Bronchial epithelial cell (primary cell): ENCODE data around the gene TEPSIN. TPM values are rescaled to one million over a fixed set of nuclear protein-coding genes. Genes with fewer than 3 reads are reported as not detected.

Experiments
- DNase-seq: peaks from one replicate; pipeline ENCODE4 v3.0.0-alpha.2; 2010; ENCODE audit warnings: low read depth
- FAIRE-seq: peaks from 2 replicates; lab custom pipeline; 2011; peaks lifted over from hg19 to GRCh38; lab: Jason Lieb, UNC
- H3K27me3 ChIP-seq: 2 replicates; pipeline ENCODE4 v1.5.1; 2011; ENCODE audit warnings: low read length; ENCODE audit not compliant: control insufficient read depth, insufficient read depth
- H3K36me3 ChIP-seq: 2 replicates; pipeline ENCODE4 v1.5.1; 2011; ENCODE audit warnings: low read length; ENCODE audit not compliant: control insufficient read depth, insufficient read depth
- H3K4me3 ChIP-seq: 2 replicates; pipeline ENCODE4 v1.5.1; 2011; ENCODE audit warnings: mild to moderate bottlenecking, low read depth, low read length, control low read depth
- total RNA-seq: library from RNA; depleted of rRNA; stranded (reverse); fragments of >200 nt; gene quantifications from 2 replicates; pipeline ENCODE4 v1.2.1, GENCODE V29; 2014
- TF ChIP-seq, protein P1 (sequence below): IDR thresholded peaks from 2 replicates; pipeline ENCODE4 v1.5.1; 2011; ENCODE audit warnings: mild to moderate bottlenecking, moderate library complexity, low read length, control low read depth, inconsistent platforms; ENCODE audit not compliant: insufficient read depth, severe bottlenecking

TEPSIN gene
- total RNA-seq, 1 donor from 2014 or later = 5.8 TPM

DNA sequence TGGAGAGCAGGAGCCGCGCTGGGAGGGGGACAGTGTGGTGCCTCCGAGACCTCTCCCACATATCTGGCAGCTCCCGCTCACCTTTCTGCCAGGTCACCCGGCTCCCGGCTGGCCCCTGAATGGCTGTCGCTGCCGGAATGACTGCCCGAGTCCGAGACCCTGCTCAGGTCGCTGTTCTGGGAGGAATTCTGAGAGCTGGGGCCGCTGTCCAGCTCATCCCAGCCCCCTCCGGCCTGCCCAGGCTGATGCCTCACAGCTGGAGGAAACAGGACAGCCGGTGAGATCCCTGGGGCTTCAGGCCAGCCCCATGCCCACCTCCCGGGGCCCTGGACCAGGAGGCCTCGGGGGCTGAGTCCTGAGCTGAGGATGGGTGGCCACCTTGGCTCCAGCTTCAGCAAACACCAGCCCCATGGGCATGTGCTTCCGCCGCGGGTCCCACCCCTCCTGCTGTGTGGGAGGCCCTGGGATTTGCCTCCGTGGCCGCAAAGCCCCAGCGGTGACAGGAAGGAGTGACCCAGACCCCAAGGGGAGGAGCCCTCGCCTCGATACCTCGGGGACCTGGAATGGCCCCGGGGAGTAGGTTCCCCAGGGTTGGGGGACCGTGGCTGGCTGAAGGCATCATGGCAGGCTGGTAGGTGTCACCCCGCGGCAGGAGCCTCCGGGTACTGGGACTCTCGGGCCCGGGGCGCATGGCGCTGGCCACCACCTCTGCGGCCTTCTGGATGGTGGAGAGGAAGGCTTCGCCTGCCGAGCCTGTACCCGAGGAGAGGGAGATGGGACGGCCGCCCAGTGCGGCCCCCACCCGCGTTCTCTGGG, 6.9 kb downstream of the TEPSIN start:
- TF ChIP-seq, protein P1, sequence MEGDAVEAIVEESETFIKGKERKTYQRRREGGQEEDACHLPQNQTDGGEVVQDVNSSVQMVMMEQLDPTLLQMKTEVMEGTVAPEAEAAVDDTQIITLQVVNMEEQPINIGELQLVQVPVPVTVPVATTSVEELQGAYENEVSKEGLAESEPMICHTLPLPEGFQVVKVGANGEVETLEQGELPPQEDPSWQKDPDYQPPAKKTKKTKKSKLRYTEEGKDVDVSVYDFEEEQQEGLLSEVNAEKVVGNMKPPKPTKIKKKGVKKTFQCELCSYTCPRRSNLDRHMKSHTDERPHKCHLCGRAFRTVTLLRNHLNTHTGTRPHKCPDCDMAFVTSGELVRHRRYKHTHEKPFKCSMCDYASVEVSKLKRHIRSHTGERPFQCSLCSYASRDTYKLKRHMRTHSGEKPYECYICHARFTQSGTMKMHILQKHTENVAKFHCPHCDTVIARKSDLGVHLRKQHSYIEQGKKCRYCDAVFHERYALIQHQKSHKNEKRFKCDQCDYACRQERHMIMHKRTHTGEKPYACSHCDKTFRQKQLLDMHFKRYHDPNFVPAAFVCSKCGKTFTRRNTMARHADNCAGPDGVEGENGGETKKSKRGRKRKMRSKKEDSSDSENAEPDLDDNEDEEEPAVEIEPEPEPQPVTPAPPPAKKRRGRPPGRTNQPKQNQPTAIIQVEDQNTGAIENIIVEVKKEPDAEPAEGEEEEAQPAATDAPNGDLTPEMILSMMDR = no peak
- no peak for FAIRE-seq
- H3K36me3 ChIP-seq = peaks cover 20% of the 10 kb centered on the region

DNA sequence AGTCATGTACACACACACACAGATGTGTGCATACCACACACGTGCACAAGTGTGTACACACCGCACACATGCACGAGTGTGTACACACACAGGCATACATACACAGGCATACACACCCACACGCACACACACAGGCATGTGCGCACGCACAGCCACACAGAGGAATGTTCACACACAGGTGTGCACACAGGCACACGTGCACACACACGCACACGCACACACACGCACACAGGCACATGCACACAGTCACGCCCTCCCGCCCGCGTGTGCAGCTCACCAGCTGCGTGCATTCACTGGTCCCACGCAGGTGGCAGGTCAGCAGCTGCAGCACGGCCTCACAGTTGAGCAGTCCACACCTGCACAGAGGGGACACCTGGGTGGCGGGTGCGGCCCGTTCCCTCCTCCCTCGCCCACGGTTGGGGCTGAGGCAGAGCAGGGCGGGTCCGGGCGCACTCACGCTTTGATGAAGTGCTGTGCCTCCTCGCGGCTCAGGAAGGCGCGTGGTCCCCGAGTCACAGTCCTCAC, 7.7 kb downstream of the TEPSIN start:
- FAIRE-seq = peak; percentile 99
- DNase-seq = no peak
- TF ChIP-seq, protein P1 = no peak
- Histone ChIP-seq H3K36me3 (peaks cover 19% of the 10 kb centered on the region), H3K4me3 (no peak overlapping the region), H3K27me3 (no peaks in the 10 kb centered on the region)

More for the DNA sequence above, 6.9 kb downstream of the TEPSIN start:
- DNase-seq = no peak
- no peaks in the 10 kb centered on the region for H3K27me3 ChIP-seq
- no peak overlapping the region for H3K4me3 ChIP-seq

DNA sequence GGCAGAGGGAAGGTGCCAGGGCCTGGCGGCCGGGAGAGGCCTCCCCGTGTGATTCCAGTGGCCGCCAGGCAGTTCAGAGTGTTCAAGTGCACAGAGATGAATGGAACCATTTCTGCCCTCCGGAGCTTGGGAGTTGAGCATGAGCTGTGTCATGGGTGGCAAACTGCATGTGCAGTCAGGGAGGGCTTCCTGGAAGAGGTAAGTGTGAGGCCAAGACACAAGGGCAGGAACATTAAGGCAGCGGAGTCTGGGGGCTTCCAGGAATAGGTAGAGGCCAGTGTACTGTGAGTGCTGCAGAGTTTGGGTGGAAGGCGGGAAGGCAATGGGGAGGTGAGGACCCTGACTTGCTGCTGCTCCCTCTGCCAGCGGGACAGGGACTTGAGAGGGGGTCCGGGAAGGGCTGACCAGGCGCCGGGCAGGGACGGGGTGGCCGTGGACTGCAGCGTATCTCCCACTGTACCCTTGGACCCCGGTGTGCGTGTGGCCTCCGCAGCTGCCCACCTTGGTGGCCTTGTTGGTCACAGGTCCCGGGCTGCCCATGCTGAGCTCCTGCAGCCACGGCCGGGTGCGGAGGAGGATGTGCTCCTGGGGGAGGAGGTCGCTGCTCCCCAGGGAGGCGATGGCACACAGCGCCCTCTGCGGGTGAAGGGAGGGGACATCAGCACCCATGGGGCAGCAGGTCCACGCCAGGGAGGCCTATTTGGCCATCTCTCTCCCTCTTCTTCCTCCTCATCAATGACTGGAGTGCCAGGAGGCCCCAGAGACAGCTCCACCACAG, 8.6 kb downstream of the TEPSIN start:
- FAIRE-seq = no peak

DNA sequence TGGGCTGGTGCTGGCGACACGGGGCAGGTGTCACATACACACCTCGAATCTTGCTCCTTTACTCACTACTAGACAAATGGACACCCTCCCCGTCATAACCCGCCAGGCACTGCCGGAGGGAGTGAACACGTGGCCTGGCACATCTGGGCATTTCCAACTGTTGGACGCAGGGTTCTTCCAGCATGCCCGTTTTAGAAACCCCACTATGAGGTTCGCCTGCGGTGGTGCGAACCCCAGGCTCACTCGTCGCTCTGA, 9.3 kb downstream of the TEPSIN start:
- peaks cover 16% of the 10 kb centered on the region for H3K36me3 ChIP-seq
- H3K27me3 ChIP-seq = no peaks in the 10 kb centered on the region
- FAIRE-seq (no peak), DNase-seq (no peak)
- TF ChIP-seq, protein P1 = no peak
- no peak overlapping the region for H3K4me3 ChIP-seq

More for the DNA sequence above, 8.6 kb downstream of the TEPSIN start:
- H3K27me3 ChIP-seq = no peaks in the 10 kb centered on the region
- DNase-seq = no peak
- TF ChIP-seq, protein P1 = peak; percentile 41
- peaks cover 16% of the 10 kb centered on the region for H3K36me3 ChIP-seq
- no peak overlapping the region for H3K4me3 ChIP-seq

DNA sequence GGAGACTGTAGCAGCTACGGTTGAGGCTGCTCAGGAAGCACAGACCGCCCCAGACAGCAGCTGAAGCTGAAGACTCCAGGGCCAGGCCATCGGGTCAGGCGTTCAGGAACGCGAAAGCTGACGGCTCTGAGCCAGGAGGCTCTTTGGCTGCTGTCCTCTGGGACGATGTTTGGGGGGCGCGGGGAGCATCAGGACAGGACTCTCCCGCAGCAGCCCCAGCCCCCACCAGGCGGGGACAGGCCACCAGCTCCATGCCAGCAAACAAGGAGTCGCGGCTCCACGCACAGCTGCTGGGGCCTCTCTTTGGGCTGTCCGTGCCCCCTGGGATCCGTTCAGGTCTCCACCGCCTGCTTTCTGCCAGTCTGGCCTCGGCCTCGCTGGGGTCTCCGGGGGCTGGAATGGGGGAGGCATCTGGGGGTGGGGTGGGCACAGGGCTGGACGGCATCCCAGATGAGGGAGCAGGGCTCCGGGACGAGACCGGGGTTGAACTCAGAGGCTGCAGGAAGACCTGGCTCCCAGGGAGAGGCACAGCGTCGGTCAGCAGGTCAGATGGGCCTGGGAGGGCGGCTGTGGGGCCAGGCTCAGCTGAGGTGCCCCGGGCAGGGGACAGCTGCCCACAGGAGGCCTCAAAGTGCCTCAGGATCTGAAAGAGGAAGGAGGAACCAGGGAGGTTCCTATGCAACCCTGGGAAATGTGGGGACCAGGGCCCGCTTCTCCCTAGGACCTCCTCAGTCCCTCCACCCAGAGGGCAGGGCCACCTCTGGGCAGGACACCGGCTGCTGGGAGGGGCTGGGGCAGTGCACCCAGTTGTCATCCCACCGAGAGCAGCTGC, 9.8 kb downstream of the TEPSIN start:
- peaks cover 15% of the 10 kb centered on the region for H3K36me3 ChIP-seq
- DNase-seq (no peak), FAIRE-seq (no peak)
- H3K27me3 ChIP-seq = no peaks in the 10 kb centered on the region
- no peak overlapping the region for H3K4me3 ChIP-seq
- TF ChIP-seq, protein P1 = no peak
